HepG2 (cell line): ENCODE measurements around the gene ACTR6. TPM values are rescaled to one million over a fixed set of nuclear protein-coding genes. Genes with fewer than 3 reads are reported as not detected.

Source experiments
- ATAC-seq: fragments of 200-7000 bp; cut with Tn5 transposase; 3 replicates; pipeline ENCODE4 v1.9.1; 2020; ENCODE audit warnings: mild to moderate bottlenecking, moderate library complexity
- BruUV-seq: library from RNA; stranded (reverse); fragments of 400-500 nt; replicated peaks from 2 replicates; lab custom pipeline; 2021; lab: Mats Ljungman, UMichigan
- CTCF ChIA-PET: fragments of 300-600 bp; formaldehyde crosslinking; extraction: SDS; loops from one replicate; lab custom pipeline; 2021; ENCODE audit warnings: low total read pairs, inconsistent platforms, low intra/inter-chr PET ratio; lab: Yijun Ruan, JAX
- POLR2A ChIA-PET: fragments of 350-600 bp; sonication (Branson Sonifier 250); formaldehyde crosslinking; loops from one replicate; lab custom pipeline; 2020; ENCODE audit warnings: antibody characterized with exemption, inconsistent platforms; lab: Yijun Ruan, JAX
- DNase-seq: peaks from one replicate; pipeline ENCODE4 v3.0.0-alpha.2; 2015; ENCODE audit warnings: low spot score
- FAIRE-seq: peaks from 3 replicates; lab custom pipeline; 2011; peaks lifted over from hg19 to GRCh38; lab: Jason Lieb, UNC
- H2AFZ ChIP-seq: one replicate; pipeline ENCODE4 v1.6.1; 2011; ENCODE audit warnings: low read length, inconsistent platforms
- H3K27ac ChIP-seq: fragments of 300-600 bp; 3 replicates; pipeline ENCODE4 v1.8.0; 2011; ENCODE audit warnings: mixed run types, mild to moderate bottlenecking, mixed read lengths, low read length, inconsistent platforms; ENCODE audit not compliant: insufficient read depth; ENCODE audit errors: extremely low read length
- H3K27me3 ChIP-seq, 2 experiments: fragments of 200-600 bp in 1 of 2; 2 replicates in 1 of 2; 3 replicates in 1 of 2; pipeline versions ENCODE4 v1.6.0 to v1.8.0; 2011; ENCODE audit warnings: low read length in 2 of 2, mild to moderate bottlenecking in 2 of 2, moderate library complexity in 2 of 2, inconsistent platforms in 1 of 2; ENCODE audit not compliant: insufficient read depth in 2 of 2, control insufficient read depth in 1 of 2
- H3K36me3 ChIP-seq, 2 experiments: fragments of 200-600 bp in 1 of 2; replicated peaks in 1 of 2; 2 replicates in 1 of 2; 3 replicates in 1 of 2; pipeline versions ENCODE4 v1.5.1 to v1.8.0; 2011; ENCODE audit warnings: low read length in 2 of 2, inconsistent platforms in 1 of 2; ENCODE audit not compliant: insufficient read depth in 2 of 2, control insufficient read depth in 1 of 2
- H3K4me1 ChIP-seq: 2 replicates; pipeline ENCODE4 v1.5.1; 2012; ENCODE audit warnings: low read length, inconsistent platforms; ENCODE audit not compliant: insufficient read depth
- H3K4me2 ChIP-seq: 2 replicates; pipeline ENCODE4 v1.6.0; 2011; ENCODE audit warnings: low read depth, low read length, inconsistent platforms
- H3K4me3 ChIP-seq, 3 experiments: fragments of 200-600 bp in 1 of 3; sonication (generic), shearing (Covaris generic) in 1 of 3; replicated peaks in 1 of 3; 2 replicates each; pipeline ENCODE4 v1.5.1; 2011 to 2016; ENCODE audit warnings: low read length in 3 of 3, inconsistent platforms in 2 of 3, low read depth in 2 of 3, mild to moderate bottlenecking in 2 of 3, control low read depth in 1 of 3, mixed read lengths in 1 of 3; ENCODE audit not compliant: insufficient read depth in 1 of 3
- H3K79me2 ChIP-seq: one replicate; pipeline ENCODE4 v1.6.1; 2011; ENCODE audit warnings: low read length, inconsistent platforms; ENCODE audit not compliant: insufficient read depth
- H3K9ac ChIP-seq: 2 replicates; pipeline ENCODE4 v1.6.0; 2011; ENCODE audit warnings: mild to moderate bottlenecking, low read depth, low read length, inconsistent platforms; ENCODE audit not compliant: insufficient read depth
- H3K9me3 ChIP-seq: 2 replicates; pipeline ENCODE4 v1.5.1; 2012; ENCODE audit warnings: mild to moderate bottlenecking, low read length
- H4K20me1 ChIP-seq: 2 replicates; pipeline ENCODE4 v1.6.0; 2011; ENCODE audit warnings: inconsistent platforms, mild to moderate bottlenecking, low read length, moderate library complexity; ENCODE audit not compliant: insufficient read depth
- AGO1 ChIP-seq: fragments of 200-400 bp; formaldehyde crosslinking; IDR thresholded peaks from 2 replicates; pipeline ENCODE4 v1.6.1; 2017; ENCODE audit warnings: mild to moderate bottlenecking, low read depth, low read length, moderate library complexity; ENCODE audit not compliant: poor library complexity, severe bottlenecking
- SNAPC5 ChIP-seq: sonication (generic); formaldehyde crosslinking; IDR thresholded peaks from 2 replicates; pipeline ENCODE4 v1.8.1; 2023; ENCODE audit warnings: mild to moderate bottlenecking, missing genetic modification reagents, borderline replicate concordance
- TCF7L2 ChIP-seq: IDR thresholded peaks from 2 replicates; pipeline ENCODE4 v1.6.1; 2011; ENCODE audit warnings: mild to moderate bottlenecking, low read depth, low read length, moderate library complexity
- YEATS4 ChIP-seq: sonication (generic); formaldehyde crosslinking; IDR thresholded peaks from 2 replicates; pipeline ENCODE4 v1.4.0; 2020; ENCODE audit warnings: missing genetic modification reagents, borderline replicate concordance
- ZNF572 ChIP-seq: sonication (generic); formaldehyde crosslinking; IDR thresholded peaks from 2 replicates; pipeline ENCODE4 v1.5.1; 2020; ENCODE audit warnings: mild to moderate bottlenecking, missing genetic modification reagents
- ZNF770 ChIP-seq: sonication (generic); formaldehyde crosslinking; IDR thresholded peaks from 2 replicates; pipeline ENCODE4 v1.5.0; 2020; ENCODE audit warnings: mild to moderate bottlenecking, missing genetic modification reagents
- WGBS: methylation state at CpG from one replicate; pipeline ENCODE4 v1.1.6; 2017; ENCODE audit warnings: low lambda C conversion rate; 5-methylcytosine and 5-hydroxymethylcytosine counted together
- in situ Hi-C: cut with HindIII; loops from 2 replicates; pipeline ENCODE4 v1.10.0; 2017; ENCODE audit warnings: low pct_unique_long_range_greater_than_20kb; ENCODE audit not compliant: extremely low pct_ligation_motif_present
- intact Hi-C: fragments of 100-400 bp; cut with micrococcal nuclease; formaldehyde crosslinking; loops from one replicate; pipeline ENCODE4 v1.10.0; 2022; ENCODE audit not compliant: unreplicated experiment
- polyA plus RNA-seq, 8 experiments: library from polyadenylated mRNA; depleted of rRNA in 3 of 8; stranded (reverse) in 7 of 8; unstranded in 1 of 8; fragments of >200 nt; fragmentation: Illumina TruSeq in 4 of 8; extraction: Trizol in 4 of 8; gene quantifications; 2 replicates each; pipeline versions ENCODE4 v1.2.1 to v1.2.3, GENCODE V29; 2011 to 2016; ENCODE audit warnings: low read depth in 4 of 8, missing spikeins in 1 of 8, mixed read lengths in 1 of 8; ENCODE audit not compliant: insufficient read depth in 1 of 8
- total RNA-seq, 5 experiments: library from RNA; depleted of rRNA; stranded (reverse); fragments of >200 nt; fragmentation: Illumina TruSeq; extraction: Trizol; gene quantifications; 2 replicates each; pipeline ENCODE4 v1.2.3, GENCODE V29; 2016; ENCODE audit warnings: low read depth in 1 of 5

Gene ACTR6
- total and polyA plus RNA-seq, 2 of the 13 experiments (the other 11 are each of a cell fraction or from before 2014, with no cell fraction given), result 12.9 to 22.4 TPM

GRCh38 chr12:100151769-100152168, 48.8 kb upstream of the ACTR6 start:
- no peaks in the 10 kb centered on the region for H3K79me2 ChIP-seq
- ChIA-PET CTCF (no interaction called here), POLR2A (interaction anchor here (0.9 kb wide), 1 partner anchor 26 kb away, joined by 3 read pairs; no protein-coding TSS in a partner anchor)
- no peak for TF ChIP-seq TCF7L2
- no peak overlapping the region for H3K4me2 ChIP-seq
- FAIRE-seq (no peak), ATAC-seq (no peak), DNase-seq (no peak)
- H3K27me3 ChIP-seq, result no peaks in the 10 kb centered on the region
- no peak overlapping the region for H3K4me3 ChIP-seq
- no peaks in the 10 kb centered on the region for H3K36me3 ChIP-seq
- H3K27ac ChIP-seq, result no peak overlapping the region
- H4K20me1 ChIP-seq, result no peaks in the 10 kb centered on the region
- intact Hi-C loops, result no loop called here
- H2AFZ ChIP-seq, result no peak overlapping the region
- WGBS, result 95% methylated on average over 2 of the region's 2 CpGs
- H3K4me1 ChIP-seq, result peaks cover 10% of the 10 kb centered on the region; the same call in 1 of the 2 replicates
- no peaks in the 10 kb centered on the region for H3K9me3 ChIP-seq
- H3K9ac ChIP-seq, result no peak overlapping the region
- in situ Hi-C loops, result no loop called here
- BruUV-seq, result no TSS peak

- Histone ChIP-seq H3K27me3 (no peaks in the 10 kb centered on the region), H2AFZ (no peak overlapping the region), H3K4me2 (no peak overlapping the region), H3K36me3 (no peaks in the 10 kb centered on the region), H3K79me2 (no peaks in the 10 kb centered on the region), H4K20me1 (no peaks in the 10 kb centered on the region), H3K9ac (no peak overlapping the region), H3K27ac (no peak overlapping the region), H3K4me3 (no peak overlapping the region), H3K4me1 (peaks cover 10% of the 10 kb centered on the region; the same call in 1 of the 2 replicates), H3K9me3 (no peaks in the 10 kb centered on the region)
- DNase-seq (no peak), ATAC-seq (no peak), FAIRE-seq (no peak)
- intact Hi-C loops (no loop called here), in situ Hi-C loops (no loop called here)
- TF ChIP-seq ZNF770 (CRISPR knock-in tag) (no peak), ZNF572 (no peak), YEATS4 (CRISPR knock-in tag) (no peak), SNAPC5 (CRISPR knock-in tag) (no peak), AGO1 (no peak)
- POLR2A ChIA-PET, result no interaction called here
- no TSS peak for BruUV-seq
- WGBS, result 92% methylated on average over 7 of the region's 10 CpGs
- CTCF ChIA-PET, result no interaction called here
These were observed 47.5 kb upstream of the ACTR6 start for GRCh38 chr12:100153131-100153530.
